H1 (cell line): ENCODE measurements around the gene BACE2. TPM values are rescaled to one million over a fixed set of nuclear protein-coding genes. Genes with fewer than 3 reads are reported as not detected.

Experiments
- E2F6 ChIP-seq: IDR thresholded peaks from 2 replicates; pipeline ENCODE4 v1.6.1; 2012; ENCODE audit warnings: inconsistent platforms
- GABPA ChIP-seq: IDR thresholded peaks from 2 replicates; pipeline ENCODE4 v1.6.1; 2011; ENCODE audit warnings: mild to moderate bottlenecking, low read length, moderate library complexity, borderline replicate concordance; ENCODE audit not compliant: insufficient read depth
- MAX ChIP-seq: IDR thresholded peaks from 2 replicates; pipeline ENCODE4 v1.6.1; 2012; ENCODE audit warnings: inconsistent platforms
- SIN3A ChIP-seq, 2 experiments: IDR thresholded peaks in 1 of 2; conservative IDR thresholded peaks in 1 of 2; 2 replicates each; pipeline ENCODE4 v1.6.1; 2011 to 2012; ENCODE audit warnings: low read length in 2 of 2, improper control_type of control experiment in 1 of 2, low read depth in 1 of 2, mild to moderate bottlenecking in 1 of 2
- polyA plus RNA-seq, 7 experiments: library from polyadenylated mRNA; depleted of rRNA in 3 of 7; stranded (reverse) in 5 of 7; unstranded in 2 of 7; fragments of >200 nt in 5 of 7; fragments of 200-250 nt in 2 of 7; gene quantifications; 1 replicate in 5 of 7; 2 replicates in 1 of 7; 4 replicates in 1 of 7; pipeline versions ENCODE4 v1.2.1 to v1.2.3, GENCODE V29; 2011 to 2013; ENCODE audit warnings: missing spikeins in 2 of 7, mixed read lengths in 2 of 7
- total RNA-seq: library from RNA; stranded (reverse); fragmentation: NEBNext Ultra II Directional; extraction: Animal tissue kit (Norgen Biotek cat#: 25700); gene quantifications from 2 replicates; pipeline ENCODE4 v1.2.1, GENCODE V29; 2021

BACE2 gene
- total and polyA plus RNA-seq, 2 of the 8 experiments (the other 6 are each of a cell fraction or from before 2014, with no cell fraction given) = 8.1 to 10.9 TPM

- TF ChIP-seq E2F6 (peak; percentile 63), GABPA (no peak), SIN3A (conservative IDR thresholded peaks at IDR 0.05 in 1 of 2, IDR thresholded peaks at IDR 0.05 in 1 of 2; ENCODE audit: low read depth in 1 of 2, low read length in 2 of 2) (no peak), MAX (peak; percentile 41; the same call in 1 of the 2 replicates)
- TF ChIP-seq, all 59 proteins: peak for 4
Measured at GRCh38 chr21:41168391-41169257, 664 bp downstream of the BACE2 start (continued).
